K562 (cell line): ENCODE results near the gene PBX2. TPM values are rescaled to one million over a fixed set of nuclear protein-coding genes. Genes with fewer than 3 reads are reported as not detected.

ENCODE experiments used
- ATAC-seq: fragments of 200-7000 bp; cut with Tn5 transposase; 3 replicates; pipeline ENCODE4 v1.9.1; 2020; ENCODE audit warnings: moderate library complexity
- BruUV-seq: library from RNA; stranded (reverse); fragments of 400-500 nt; replicated peaks from 2 replicates; lab custom pipeline; 2021; lab: Mats Ljungman, UMichigan
- CTCF ChIA-PET: fragments of 300-600 bp; formaldehyde crosslinking; extraction: SDS; loops from one replicate; lab custom pipeline; 2021; ENCODE audit warnings: low intra/inter-chr PET ratio; lab: Yijun Ruan, JAX
- POLR2A ChIA-PET: fragments of 300-600, 350-650 bp; sonication (Branson Sonifier 250); formaldehyde crosslinking; extraction: SDS; loops from one replicate; lab custom pipeline; 2021; ENCODE audit warnings: antibody characterized with exemption, inconsistent platforms; lab: Yijun Ruan, JAX
- DNase-seq, 4 experiments: peaks; one replicate each; pipeline versions ENCODE4 v3.0.0 to v3.0.0-alpha.2; 2011 to 2018; ENCODE audit warnings: low spot score in 3 of 4, mixed read lengths in 3 of 4; ENCODE audit errors: extremely low read depth in 1 of 4
- FAIRE-seq: peaks from 2 replicates; lab custom pipeline; 2011; peaks lifted over from hg19 to GRCh38; lab: Jason Lieb, UNC
- H2AFZ ChIP-seq: 2 replicates; pipeline ENCODE4 v1.6.0; 2011; ENCODE audit warnings: low read depth, low read length, control low read depth, inconsistent platforms
- H3K27ac ChIP-seq: fragments of 200-600 bp; 3 replicates; pipeline ENCODE4 v1.8.0; 2011; ENCODE audit warnings: low read depth, mild to moderate bottlenecking, control low read depth, inconsistent platforms, low read length, moderate library complexity, mixed read lengths; ENCODE audit errors: extremely low read depth
- H3K27me3 ChIP-seq, 2 experiments: fragments of 300-600 bp in 1 of 2; 2 replicates in 1 of 2; 3 replicates in 1 of 2; pipeline versions ENCODE4 v1.6.0 to v1.8.0; 2011; ENCODE audit warnings: inconsistent platforms in 2 of 2, low read length in 2 of 2, mild to moderate bottlenecking in 1 of 2, mixed read lengths in 1 of 2, moderate library complexity in 1 of 2; ENCODE audit not compliant: control insufficient read depth in 2 of 2, insufficient read depth in 2 of 2
- H3K36me3 ChIP-seq: fragments of 300-600 bp; 3 replicates; pipeline ENCODE4 v1.8.0; 2011; ENCODE audit warnings: mild to moderate bottlenecking, low read length, inconsistent platforms; ENCODE audit not compliant: control insufficient read depth, insufficient read depth
- H3K4me1 ChIP-seq, 2 experiments: fragments of 200-600 bp in 1 of 2; replicated peaks in 1 of 2; 2 replicates in 1 of 2; 3 replicates in 1 of 2; pipeline versions ENCODE4 v1.5.1 to v1.8.0; 2011; ENCODE audit warnings: inconsistent platforms in 2 of 2, low read length in 2 of 2, mild to moderate bottlenecking in 1 of 2, mixed read lengths in 1 of 2, moderate library complexity in 1 of 2; ENCODE audit not compliant: control insufficient read depth in 2 of 2, insufficient read depth in 2 of 2
- H3K4me2 ChIP-seq: 2 replicates; pipeline ENCODE4 v1.6.1; 2011; ENCODE audit warnings: low read length, control low read depth, inconsistent platforms, mixed read lengths; ENCODE audit not compliant: insufficient read depth
- H3K4me3 ChIP-seq: fragments of 200-600 bp; sonication (generic), shearing (Covaris generic); 2 replicates; pipeline ENCODE4 v1.5.1; 2016; ENCODE audit warnings: control low read depth, inconsistent platforms
- H3K79me2 ChIP-seq: fragments of 200-600 bp; 3 replicates; pipeline ENCODE4 v1.8.0; 2011; ENCODE audit warnings: low read length, inconsistent platforms; ENCODE audit not compliant: control insufficient read depth, insufficient read depth
- H3K9ac ChIP-seq, 2 experiments: 2 replicates each; pipeline versions ENCODE4 v1.6.0 to v1.6.1; 2011; ENCODE audit warnings: low read depth in 2 of 2, low read length in 2 of 2, control low read depth in 1 of 2, inconsistent platforms in 1 of 2, mild to moderate bottlenecking in 1 of 2, mixed read lengths in 1 of 2; ENCODE audit not compliant: insufficient read depth in 1 of 2
- H3K9me1 ChIP-seq: one replicate; pipeline ENCODE4 v1.6.0; 2011; ENCODE audit warnings: inconsistent platforms, mild to moderate bottlenecking, low read length, moderate library complexity; ENCODE audit not compliant: control insufficient read depth, insufficient read depth
- H3K9me3 ChIP-seq: replicated peaks from 2 replicates; pipeline ENCODE4 v1.5.1; 2011; ENCODE audit warnings: low read depth, low read length, inconsistent platforms; ENCODE audit not compliant: control insufficient read depth, insufficient read depth
- H4K20me1 ChIP-seq: replicated peaks from 2 replicates; pipeline ENCODE4 v1.6.1; 2011; ENCODE audit warnings: low read length, inconsistent platforms, mixed read lengths; ENCODE audit not compliant: control insufficient read depth, insufficient read depth
- ATF7 ChIP-seq: fragments of 450-650 bp; IDR thresholded peaks from 2 replicates; pipeline ENCODE4 v1.7.1; 2014; ENCODE audit warnings: mild to moderate bottlenecking, moderate library complexity
- FOXO4 ChIP-seq: fragments of 450-650 bp; formaldehyde crosslinking; IDR thresholded peaks from 2 replicates; pipeline ENCODE4 v1.4.0; 2020; ENCODE audit warnings: mild to moderate bottlenecking, moderate library complexity
- MCM5 ChIP-seq: fragments of 450-650 bp; IDR thresholded peaks from 2 replicates; pipeline ENCODE4 v1.6.1; 2016; ENCODE audit warnings: low read depth
- RUNX1 ChIP-seq: sonication (generic); IDR thresholded peaks from 2 replicates; pipeline ENCODE4 v1.6.1; 2016; ENCODE audit warnings: antibody characterized with exemption, low read depth
- SMAD3 ChIP-seq: fragments of 450-650 bp; formaldehyde crosslinking; conservative IDR thresholded peaks from 2 replicates; pipeline ENCODE4 v1.4.0; 2020; ENCODE audit warnings: mild to moderate bottlenecking
- STAT5B ChIP-seq: fragments of 250-450 bp; sonication (Bioruptor Pico); IDR thresholded peaks from 2 replicates; pipeline ENCODE4 v1.8.0; 2021; ENCODE audit warnings: mild to moderate bottlenecking, inconsistent platforms
- ZNF586 ChIP-seq: fragments of 450-650 bp; formaldehyde crosslinking; conservative IDR thresholded peaks from 2 replicates; pipeline ENCODE4 v1.4.0; 2020; ENCODE audit warnings: mild to moderate bottlenecking, moderate library complexity
- WGBS: fragments of 100-300 bp; shearing (Covaris generic); methylation state at CpG from one replicate; pipeline ENCODE4 v1.1.6; 2016; ENCODE audit warnings: low coverage, mixed read lengths; ENCODE audit not compliant: insufficient coverage; ENCODE audit errors: missing lambda C conversion rate; 5-methylcytosine and 5-hydroxymethylcytosine counted together
- in situ Hi-C: fragments of 300-500 bp; cut with MboI; formaldehyde crosslinking; loops from 4 replicates; pipeline ENCODE4 v1.15.0; 2018; ENCODE audit warnings: inconsistent platforms, mixed read lengths
- intact Hi-C: fragments of 100-400 bp; cut with micrococcal nuclease; formaldehyde crosslinking; loops from 2 replicates; pipeline ENCODE4 v1.14.2; 2022
- polyA plus RNA-seq, 8 experiments: library from polyadenylated mRNA; depleted of rRNA in 4 of 8; stranded (reverse) in 5 of 8; unstranded in 3 of 8; fragments of >200 nt; fragmentation: Nextera tagmentation in 2 of 8; fragmentation: Illumina TruSeq in 1 of 8; extraction: Ambion mirVana in 2 of 8; extraction: Trizol in 1 of 8; gene quantifications; 2 replicates each; pipeline versions ENCODE4 v1.2.1 to v1.2.3, GENCODE V29; 2011 to 2014; ENCODE audit warnings: inconsistent platforms in 1 of 8, missing spikeins in 1 of 8
- total RNA-seq, 7 experiments: library from RNA; depleted of rRNA in 6 of 7; stranded (reverse); fragments of >200 nt in 6 of 7; fragmentation: Illumina TruSeq in 2 of 7; extraction: Trizol in 2 of 7; gene quantifications; 2 replicates each; pipeline versions ENCODE4 v1.2.1 to v1.2.3, GENCODE V29; 2011 to 2021; ENCODE audit warnings: low replicate concordance in 1 of 7

PBX2 gene
- total and polyA plus RNA-seq, 9 of the 15 experiments (the other 6 are each of a cell fraction or from before 2014, with no cell fraction given) = 1.9 to 134 (median 62.5) TPM

GRCh38 chr6:32216998-32217397 is 27.0 kb upstream of the PBX2 start:
- FAIRE-seq (no peak), ATAC-seq (no peak)
- ChIA-PET CTCF (no interaction called here), POLR2A (interaction anchor here (0.8 to 1.0 kb wide), 3 partner anchors 14 to 33 kb away, joined by 3 to 4 read pairs (median 3); no protein-coding TSS in a partner anchor)
- no peak overlapping the region for H3K27ac ChIP-seq
- no peaks in the 10 kb centered on the region; the same call in 1 of the 2 replicates for H4K20me1 ChIP-seq
- peaks cover 18 to 46% of the 10 kb centered on the region in 2 experiments; a peak in 4 of 5 replicates for H3K27me3 ChIP-seq
- no peaks in the 10 kb centered on the region for H3K9me1 ChIP-seq
- in situ Hi-C loops = no loop called here
- H2AFZ ChIP-seq = no peak overlapping the region
- peaks cover 8 to 16% of the 10 kb centered on the region in 2 experiments; a peak in 4 of 5 replicates for H3K4me1 ChIP-seq
- BruUV-seq = no TSS peak
- no peaks in the 10 kb centered on the region for H3K79me2 ChIP-seq
- TF ChIP-seq SMAD3 (CRISPR knock-in tag) (no peak), FOXO4 (CRISPR knock-in tag) (no peak), RUNX1 (no peak), ZNF586 (CRISPR knock-in tag) (no peak), ATF7 (no peak), STAT5B (CRISPR knock-in tag) (no peak), MCM5 (no peak)
- TF ChIP-seq, all 486 proteins: peak for 0
- H3K4me3 ChIP-seq = no peak overlapping the region
- H3K9ac ChIP-seq = no peak overlapping the region
- DNase-seq = no peak
- 61% methylated on average over 11 of the region's 11 CpGs for WGBS
- no peak overlapping the region for H3K4me2 ChIP-seq
- no peaks in the 10 kb centered on the region for H3K36me3 ChIP-seq
- H3K9me3 ChIP-seq = no peaks in the 10 kb centered on the region
- intact Hi-C loops = no loop called here
